KMS-11 (cell line): Measurements from ENCODE around the gene ADGRG1.

ENCODE experiments used
- H2AFZ ChIP-seq: fragments of 200-600 bp; sonication (generic); 2 replicates; pipeline ENCODE4 v1.6.1; 2016; ENCODE audit warnings: antibody characterized with exemption, mixed run types, low read depth
- H3K27ac ChIP-seq: fragments of 200-600 bp; sonication (generic); 2 replicates; pipeline ENCODE4 v1.6.1; 2016; ENCODE audit warnings: mild to moderate bottlenecking, mixed run types
- H3K27me3 ChIP-seq: fragments of 200-600 bp; sonication (generic); 2 replicates; pipeline ENCODE4 v1.6.1; 2017; ENCODE audit warnings: mild to moderate bottlenecking, low read depth, mixed run types, moderate library complexity; ENCODE audit not compliant: insufficient read depth
- H3K36me3 ChIP-seq: fragments of 200-600 bp; sonication (generic); 2 replicates; pipeline ENCODE4 v1.6.1; 2017; ENCODE audit warnings: mild to moderate bottlenecking, mixed run types; ENCODE audit not compliant: insufficient read depth
- H3K4me1 ChIP-seq: fragments of 200-600 bp; sonication (generic); 2 replicates; pipeline ENCODE4 v1.6.1; 2016; ENCODE audit warnings: mild to moderate bottlenecking, low read depth, mixed run types; ENCODE audit not compliant: poor library complexity, severe bottlenecking
- H3K4me2 ChIP-seq: fragments of 200-600 bp; sonication (generic); 2 replicates; pipeline ENCODE4 v1.7.0; 2016; ENCODE audit warnings: mild to moderate bottlenecking, mixed run types
- H3K4me3 ChIP-seq: fragments of 200-600 bp; sonication (generic); IDR thresholded peaks from 2 replicates; pipeline ENCODE4 v1.6.1; 2017; ENCODE audit warnings: low read depth, low read length, mixed read lengths; ENCODE audit not compliant: insufficient read depth
- H3K79me2 ChIP-seq: fragments of 200-600 bp; sonication (generic); 2 replicates; pipeline ENCODE4 v1.6.1; 2016; ENCODE audit warnings: low read depth, mixed run types; ENCODE audit not compliant: insufficient read depth
- H3K9ac ChIP-seq: fragments of 200-600 bp; sonication (generic); 2 replicates; pipeline ENCODE4 v1.6.1; 2016; ENCODE audit warnings: mild to moderate bottlenecking, mixed run types
- H4K20me1 ChIP-seq: fragments of 200-600 bp; sonication (generic); 2 replicates; pipeline ENCODE4 v1.6.1; 2016; ENCODE audit warnings: mild to moderate bottlenecking, mixed run types; ENCODE audit not compliant: insufficient read depth
- CTCF ChIP-seq: fragments of 200-600 bp; sonication (generic); conservative IDR thresholded peaks from 2 replicates; pipeline ENCODE4 v1.6.1; 2017; ENCODE audit warnings: low read depth, mild to moderate bottlenecking, antibody characterized with exemption, low read length, moderate library complexity, mixed read lengths

ADGRG1 gene

GRCh38 chr16:57646388-57647039, 18.1 kb downstream of the ADGRG1 start:
- Histone ChIP-seq H3K36me3 (no peaks in the 10 kb centered on the region), H3K9ac (no peak overlapping the region), H3K27ac (no peak overlapping the region), H3K4me2 (no peak overlapping the region), H2AFZ (no peak overlapping the region), H3K4me1 (peaks cover 13% of the 10 kb centered on the region), H4K20me1 (no peaks in the 10 kb centered on the region), H3K27me3 (no peaks in the 10 kb centered on the region), H3K4me3 (no peak overlapping the region), H3K79me2 (no peaks in the 10 kb centered on the region)
- TF ChIP-seq CTCF, result no peak

DNA sequence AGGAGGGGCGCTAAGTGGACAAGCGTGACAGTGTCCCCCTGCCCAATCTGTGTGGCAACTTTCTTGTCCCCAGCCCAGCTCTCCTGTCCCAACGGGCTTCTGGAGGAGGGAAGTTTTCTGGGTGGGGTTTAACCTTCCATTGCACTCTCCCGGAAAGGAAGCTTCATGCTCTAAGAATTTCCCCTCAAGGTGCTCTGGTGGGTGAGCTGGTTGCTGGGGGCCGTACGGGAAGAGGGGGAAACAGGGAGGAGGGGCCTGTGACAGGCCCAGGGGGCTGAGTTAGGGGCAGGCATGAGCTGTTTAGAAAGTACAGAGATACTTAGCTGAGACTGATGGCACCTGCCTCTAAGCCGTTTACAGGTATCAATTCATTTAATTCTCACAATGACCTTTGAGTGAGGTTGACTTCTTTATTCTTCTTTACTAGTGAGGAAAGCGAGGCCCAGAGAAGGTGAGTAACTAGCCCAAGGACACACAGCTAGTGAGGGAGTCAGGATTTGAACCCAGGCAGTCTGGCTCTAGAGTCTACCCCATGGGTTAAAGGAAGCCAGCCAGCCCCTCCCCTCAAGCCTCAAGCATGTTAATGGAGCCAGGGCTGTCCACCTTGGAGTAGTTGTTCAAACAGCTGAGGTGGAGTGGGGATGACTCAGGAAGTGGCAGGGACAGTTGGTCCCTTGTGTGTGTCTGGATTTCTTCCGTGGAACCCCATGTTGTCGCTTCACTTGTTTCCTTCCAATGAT, 18.9 kb downstream of the ADGRG1 start:
- no peaks in the 10 kb centered on the region for H3K36me3 ChIP-seq
- TF ChIP-seq CTCF, result no peak
- no peaks in the 10 kb centered on the region for H3K27me3 ChIP-seq
- peaks cover 13% of the 10 kb centered on the region for H3K4me1 ChIP-seq
- H4K20me1 ChIP-seq, result no peaks in the 10 kb centered on the region
- H3K79me2 ChIP-seq, result no peaks in the 10 kb centered on the region
- H3K27ac ChIP-seq, result no peak overlapping the region
- no peak overlapping the region for H3K4me2 ChIP-seq
- no peak overlapping the region for H3K4me3 ChIP-seq
- no peak overlapping the region for H3K9ac ChIP-seq
- H2AFZ ChIP-seq, result no peak overlapping the region

DNA sequence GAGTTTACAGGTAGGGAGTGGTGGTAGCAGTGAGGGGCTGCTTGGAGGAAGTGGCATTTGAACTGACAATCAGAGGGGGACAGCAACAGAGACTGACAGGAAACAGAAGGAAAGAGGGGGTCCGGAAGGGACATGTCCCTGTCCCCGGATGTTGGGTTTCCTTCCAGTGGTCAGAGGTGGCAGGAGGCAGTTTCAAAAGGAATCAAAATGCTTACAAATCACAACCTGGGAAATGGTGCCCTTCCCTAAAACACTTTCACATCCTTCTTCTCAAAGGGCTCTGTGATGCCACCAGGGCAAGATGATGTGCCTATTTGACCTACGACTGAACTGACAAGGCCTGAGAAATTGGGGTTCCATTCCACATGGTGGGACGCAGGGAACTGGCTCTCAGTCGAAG, 19.7 kb downstream of the ADGRG1 start:
- TF ChIP-seq CTCF, result no peak
- no peak overlapping the region for H3K4me3 ChIP-seq
- H3K9ac ChIP-seq, result no peak overlapping the region
- peak overlapping the region; percentile 8; the same call in 1 of the 2 replicates for H3K4me2 ChIP-seq
- no peaks in the 10 kb centered on the region for H3K36me3 ChIP-seq
- H4K20me1 ChIP-seq, result no peaks in the 10 kb centered on the region
- H3K27ac ChIP-seq, result no peak overlapping the region
- no peak overlapping the region; the same call in 1 of the 2 replicates for H2AFZ ChIP-seq
- H3K4me1 ChIP-seq, result peaks cover 13% of the 10 kb centered on the region
- no peaks in the 10 kb centered on the region for H3K79me2 ChIP-seq
- H3K27me3 ChIP-seq, result no peaks in the 10 kb centered on the region

GRCh38 chr16:57648581-57649442, 20.4 kb downstream of the ADGRG1 start:
- no peaks in the 10 kb centered on the region for H4K20me1 ChIP-seq
- no peak overlapping the region; the same call in 1 of the 2 replicates for H2AFZ ChIP-seq
- peak overlapping the region; percentile 8; the same call in 1 of the 2 replicates for H3K4me2 ChIP-seq

More at GRCh38 chr16:57648581-57649442, 20.4 kb downstream of the ADGRG1 start:
- Histone ChIP-seq H3K4me1 (peaks cover 13% of the 10 kb centered on the region), H3K36me3 (no peaks in the 10 kb centered on the region), H3K27me3 (no peaks in the 10 kb centered on the region), H3K27ac (no peak overlapping the region), H3K9ac (no peak overlapping the region), H3K79me2 (no peaks in the 10 kb centered on the region), H3K4me3 (no peak overlapping the region)
- peak; percentile 99 for TF ChIP-seq CTCF
